ENCODE measurements around the gene CCDC178.
"Not testable (repeated sequence)": the region's sequence is repeated elsewhere in the genome, so short reads cannot be mapped to it uniquely, and the experiment has no call there.

The CCDC178 gene

DNA sequence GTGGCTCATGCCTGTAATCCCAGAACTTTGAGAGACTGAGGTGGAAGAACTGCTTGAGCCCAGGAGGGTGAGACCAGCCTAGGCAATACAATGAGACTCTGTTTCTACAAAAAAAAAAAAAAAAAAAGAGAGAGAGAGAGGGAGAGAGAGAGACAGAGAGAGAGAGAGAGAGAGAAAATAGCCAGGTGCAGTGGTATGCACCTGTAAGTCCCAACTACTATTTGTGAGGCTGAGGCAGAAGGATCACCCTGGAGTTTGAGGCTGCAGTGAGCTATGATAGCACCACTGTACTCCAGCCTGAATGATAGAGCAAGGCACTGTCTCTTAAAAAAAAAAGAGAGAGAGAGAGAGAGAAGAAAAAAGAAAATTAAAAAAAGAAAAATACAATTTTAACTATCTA, 245.7 kb downstream of the CCDC178 start:
- ChIA-PET CTCF (no interaction called here), POLR2A (no interaction called here)
- H3K4me3 ChIP-seq (ENCODE audit: low read depth, low read length): no peak overlapping the region
- TF ChIP-seq, protein P1, sequence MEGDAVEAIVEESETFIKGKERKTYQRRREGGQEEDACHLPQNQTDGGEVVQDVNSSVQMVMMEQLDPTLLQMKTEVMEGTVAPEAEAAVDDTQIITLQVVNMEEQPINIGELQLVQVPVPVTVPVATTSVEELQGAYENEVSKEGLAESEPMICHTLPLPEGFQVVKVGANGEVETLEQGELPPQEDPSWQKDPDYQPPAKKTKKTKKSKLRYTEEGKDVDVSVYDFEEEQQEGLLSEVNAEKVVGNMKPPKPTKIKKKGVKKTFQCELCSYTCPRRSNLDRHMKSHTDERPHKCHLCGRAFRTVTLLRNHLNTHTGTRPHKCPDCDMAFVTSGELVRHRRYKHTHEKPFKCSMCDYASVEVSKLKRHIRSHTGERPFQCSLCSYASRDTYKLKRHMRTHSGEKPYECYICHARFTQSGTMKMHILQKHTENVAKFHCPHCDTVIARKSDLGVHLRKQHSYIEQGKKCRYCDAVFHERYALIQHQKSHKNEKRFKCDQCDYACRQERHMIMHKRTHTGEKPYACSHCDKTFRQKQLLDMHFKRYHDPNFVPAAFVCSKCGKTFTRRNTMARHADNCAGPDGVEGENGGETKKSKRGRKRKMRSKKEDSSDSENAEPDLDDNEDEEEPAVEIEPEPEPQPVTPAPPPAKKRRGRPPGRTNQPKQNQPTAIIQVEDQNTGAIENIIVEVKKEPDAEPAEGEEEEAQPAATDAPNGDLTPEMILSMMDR (IDR thresholded peaks at IDR 0.05; ENCODE audit: insufficient read depth, low read length, missing control alignments): no peak
- DNase-seq (ENCODE audit: low read depth, low spot score): no peak

DNA sequence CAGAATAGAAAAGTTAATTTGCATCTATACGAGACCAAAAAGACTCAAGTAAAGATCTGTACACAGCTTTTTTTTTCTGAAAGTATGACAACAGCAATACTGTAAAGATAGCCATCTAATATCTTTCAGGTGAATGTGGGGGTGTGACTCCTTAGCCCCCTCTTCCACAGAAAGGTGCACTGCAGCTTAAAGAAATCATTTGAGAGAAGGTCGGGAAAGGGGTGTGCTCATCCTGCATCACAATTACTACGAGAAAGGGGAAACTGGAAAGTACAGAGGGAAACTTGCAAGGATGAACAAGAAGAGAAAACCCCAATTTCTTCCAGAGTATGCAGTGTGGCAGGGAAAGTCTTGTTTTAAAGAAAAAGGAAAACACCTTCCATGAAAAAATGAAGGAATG, 255.6 kb downstream of the CCDC178 start:
- CTCF ChIA-PET: no interaction called here
- no peak overlapping the region for H3K4me3 ChIP-seq (ENCODE audit: low read depth, low read length)
- TF ChIP-seq, protein P1 (IDR thresholded peaks at IDR 0.05; ENCODE audit: insufficient read depth, low read length, missing control alignments): no peak
- no peak for DNase-seq (ENCODE audit: low read depth, low spot score)
- POLR2A ChIA-PET: no interaction called here

DNA sequence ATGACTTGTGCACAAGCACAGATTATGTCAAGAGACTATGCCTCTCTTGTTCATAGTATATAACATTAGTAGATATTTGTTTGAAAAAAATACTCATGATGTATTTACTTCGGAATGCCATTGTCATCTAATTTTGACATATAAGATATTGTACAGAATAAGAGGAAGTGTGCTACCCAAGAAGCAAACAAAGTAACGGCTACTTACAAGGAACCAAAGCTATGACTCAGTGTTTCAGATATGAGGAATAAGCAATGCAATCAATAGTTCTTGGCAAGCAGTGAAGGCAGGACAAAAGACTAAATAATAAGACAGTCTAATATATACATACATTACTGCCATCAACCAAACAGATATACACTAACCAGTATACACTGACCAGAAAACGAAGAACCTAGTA, 256.3 kb downstream of the CCDC178 start:
- ChIA-PET POLR2A (no interaction called here), CTCF (no interaction called here)
- TF ChIP-seq, protein P1 (IDR thresholded peaks at IDR 0.05; ENCODE audit: insufficient read depth, low read length, missing control alignments): no peak
- no peak overlapping the region for H3K4me3 ChIP-seq (ENCODE audit: low read depth, low read length)
- DNase-seq (ENCODE audit: low read depth, low spot score): no peak

DNA sequence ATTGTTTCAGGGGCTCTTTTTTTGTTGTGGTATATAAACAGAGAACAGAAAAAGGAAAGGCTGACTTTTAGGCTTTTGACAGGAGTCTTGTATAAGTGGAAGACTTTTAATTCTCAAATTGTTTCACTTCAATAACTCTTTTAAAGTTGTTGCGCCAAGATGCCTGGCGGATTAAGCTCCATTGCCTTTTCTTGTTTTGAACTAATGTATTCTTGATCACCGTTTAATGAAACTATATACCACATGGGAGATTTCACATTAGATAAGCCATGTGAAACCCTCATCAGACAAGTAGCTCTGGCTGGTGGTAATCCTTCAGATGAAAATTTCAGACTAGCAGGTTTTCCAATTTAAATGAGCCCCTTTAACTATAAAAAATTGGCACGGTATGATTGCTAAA, 257.4 kb downstream of the CCDC178 start:
- TF ChIP-seq, protein P1 (IDR thresholded peaks at IDR 0.05; ENCODE audit: insufficient read depth, low read length, missing control alignments): no peak
- DNase-seq (ENCODE audit: low read depth, low spot score): no peak
- ChIA-PET POLR2A (no interaction called here), CTCF (no interaction called here)
- H3K4me3 ChIP-seq (ENCODE audit: low read depth, low read length): no peak overlapping the region

DNA sequence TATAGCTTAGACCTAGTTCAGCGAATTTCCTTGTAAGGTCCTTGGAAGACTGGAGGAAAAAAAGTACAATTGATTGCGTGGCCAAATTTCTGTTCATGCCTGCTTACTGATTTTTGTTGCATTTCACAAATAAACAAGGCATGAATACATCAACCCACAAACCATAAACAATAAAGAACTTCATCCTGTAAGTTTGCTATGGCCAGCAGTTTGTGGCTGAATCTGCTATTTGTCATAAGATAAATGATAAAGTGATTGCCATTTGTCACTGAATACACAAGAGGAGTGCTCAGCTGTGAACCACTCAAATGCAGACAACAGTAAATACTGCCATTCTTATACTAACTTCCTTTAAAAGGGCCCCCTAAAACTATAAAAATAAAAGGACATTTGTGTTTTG, 259.5 kb downstream of the CCDC178 start:
- TF ChIP-seq, protein P1 (IDR thresholded peaks at IDR 0.05; ENCODE audit: insufficient read depth, low read length, missing control alignments): no peak
- DNase-seq (ENCODE audit: low read depth, low spot score): no peak
- ChIA-PET CTCF (no interaction called here), POLR2A (no interaction called here)
- no peak overlapping the region for H3K4me3 ChIP-seq (ENCODE audit: low read depth, low read length)

DNA sequence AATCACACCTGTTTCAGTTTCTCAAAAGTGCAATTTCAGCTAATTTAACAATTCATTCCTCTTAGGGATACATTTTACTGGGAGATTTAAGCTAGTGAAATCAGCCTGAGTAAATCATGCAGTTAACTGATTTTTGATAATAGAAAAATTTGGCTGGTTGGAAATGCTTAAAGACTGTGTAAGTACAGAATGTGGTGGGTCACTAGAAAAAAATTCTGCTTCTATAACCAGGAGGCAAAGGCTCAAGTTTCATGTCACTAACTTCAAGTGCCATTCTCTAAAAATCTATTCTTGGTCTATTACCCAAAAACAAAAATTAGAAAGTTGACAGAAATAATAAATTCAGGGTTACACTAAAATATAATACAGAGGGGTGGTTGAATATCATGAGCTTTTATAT, 271.3 kb downstream of the CCDC178 start:
- POLR2A ChIA-PET: no interaction called here
- CTCF ChIA-PET: no interaction called here
- TF ChIP-seq, protein P1 (IDR thresholded peaks at IDR 0.05; ENCODE audit: insufficient read depth, low read length, missing control alignments): no peak
- DNase-seq (ENCODE audit: low read depth, low spot score): no peak
- no peak overlapping the region for H3K4me3 ChIP-seq (ENCODE audit: low read depth, low read length)

DNA sequence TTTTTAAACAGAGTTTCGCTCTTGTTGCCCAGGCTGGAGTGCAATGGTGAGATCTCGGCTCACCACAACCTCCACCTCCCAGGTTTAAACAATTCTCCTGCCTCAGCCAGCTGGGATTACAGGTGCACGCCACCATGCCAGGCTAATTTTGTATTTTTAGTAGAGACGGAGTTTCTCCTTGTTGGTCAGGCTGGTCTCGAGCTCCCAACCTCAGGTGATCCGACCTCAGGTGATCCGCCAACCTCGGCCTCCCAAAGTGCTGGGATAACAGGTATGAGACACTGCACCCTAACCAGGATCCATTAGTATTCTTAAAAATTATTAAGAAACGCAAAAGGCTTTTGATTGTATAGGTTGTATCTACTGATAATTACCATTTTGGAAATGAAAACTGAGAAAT, 276.4 kb downstream of the CCDC178 start:
- H3K4me3 ChIP-seq (ENCODE audit: low read depth, low read length); CTCF ChIA-PET; DNase-seq (ENCODE audit: low read depth, low spot score); POLR2A ChIA-PET: not testable (repeated sequence)

Measured in AG04449 (cell line).